Measurements from ENCODE around the gene KRTAP4-8. TPM values are rescaled to one million over a fixed set of nuclear protein-coding genes. Genes with fewer than 3 reads are reported as not detected.
"Not testable (repeated sequence)": the region's sequence is repeated elsewhere in the genome, so short reads cannot be mapped to it uniquely, and the experiment has no call there.

Gene KRTAP4-8
- total RNA-seq, 3 donors from 2014 or later: not detected

DNA sequence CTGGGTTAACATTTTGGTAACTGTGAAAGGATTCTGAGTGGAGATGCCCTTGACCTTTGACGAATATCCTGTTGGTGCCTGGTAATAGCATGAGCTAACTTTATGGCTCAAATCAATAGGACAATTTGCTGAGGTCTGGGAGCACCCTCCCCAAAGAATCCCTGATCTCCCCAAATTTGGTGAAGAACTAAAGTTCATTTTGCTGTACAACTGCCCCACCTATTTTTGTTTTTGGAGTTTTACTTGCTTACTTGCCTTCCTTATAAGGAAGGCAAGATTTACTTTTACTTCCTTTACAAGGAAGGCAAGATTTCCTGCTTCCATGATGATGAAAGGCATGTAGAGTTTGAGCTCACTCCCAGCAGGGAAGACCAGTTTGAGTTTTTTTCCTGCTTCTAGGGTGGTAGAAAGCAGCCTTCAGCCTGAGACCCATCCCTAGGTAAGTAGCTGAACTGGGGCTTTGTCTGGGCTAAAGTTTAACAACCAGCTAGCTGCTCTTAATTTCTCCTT is 10.1 kb upstream of the KRTAP4-8 start:
- intact Hi-C loops (cut with DNase I; ENCODE audit: low total_unique reads): no loop called here
- TF ChIP-seq POLR2A (IDR thresholded peaks at IDR 0.05): no peak
- no peak for TF ChIP-seq POLR2AphosphoS5 (IDR thresholded peaks at IDR 0.05)
- TF ChIP-seq, protein P1, sequence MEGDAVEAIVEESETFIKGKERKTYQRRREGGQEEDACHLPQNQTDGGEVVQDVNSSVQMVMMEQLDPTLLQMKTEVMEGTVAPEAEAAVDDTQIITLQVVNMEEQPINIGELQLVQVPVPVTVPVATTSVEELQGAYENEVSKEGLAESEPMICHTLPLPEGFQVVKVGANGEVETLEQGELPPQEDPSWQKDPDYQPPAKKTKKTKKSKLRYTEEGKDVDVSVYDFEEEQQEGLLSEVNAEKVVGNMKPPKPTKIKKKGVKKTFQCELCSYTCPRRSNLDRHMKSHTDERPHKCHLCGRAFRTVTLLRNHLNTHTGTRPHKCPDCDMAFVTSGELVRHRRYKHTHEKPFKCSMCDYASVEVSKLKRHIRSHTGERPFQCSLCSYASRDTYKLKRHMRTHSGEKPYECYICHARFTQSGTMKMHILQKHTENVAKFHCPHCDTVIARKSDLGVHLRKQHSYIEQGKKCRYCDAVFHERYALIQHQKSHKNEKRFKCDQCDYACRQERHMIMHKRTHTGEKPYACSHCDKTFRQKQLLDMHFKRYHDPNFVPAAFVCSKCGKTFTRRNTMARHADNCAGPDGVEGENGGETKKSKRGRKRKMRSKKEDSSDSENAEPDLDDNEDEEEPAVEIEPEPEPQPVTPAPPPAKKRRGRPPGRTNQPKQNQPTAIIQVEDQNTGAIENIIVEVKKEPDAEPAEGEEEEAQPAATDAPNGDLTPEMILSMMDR (IDR thresholded peaks at IDR 0.05): no peak
- no peak for DNase-seq (ENCODE audit: low spot score in 2 of 2)

DNA sequence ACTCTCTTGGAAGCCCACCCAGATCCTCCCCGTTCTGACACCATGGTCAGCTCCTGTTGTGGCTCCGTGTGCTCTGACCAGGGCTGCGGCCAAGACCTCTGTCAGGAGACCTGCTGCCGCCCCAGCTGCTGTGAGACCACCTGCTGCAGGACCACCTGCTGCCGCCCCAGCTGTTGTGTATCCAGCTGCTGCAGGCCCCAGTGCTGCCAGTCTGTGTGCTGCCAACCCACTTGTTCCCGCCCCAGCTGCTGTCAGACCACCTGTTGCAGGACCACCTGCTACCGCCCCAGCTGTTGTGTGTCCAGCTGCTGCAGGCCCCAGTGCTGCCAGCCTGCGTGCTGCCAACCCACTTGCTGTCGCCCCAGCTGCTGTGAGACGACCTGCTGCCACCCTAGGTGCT is 7.4 kb upstream of the KRTAP4-8 start, which contains the start of gene KRTAP4-9:
Gene KRTAP4-9 (plus strand): TSS at position 43 of the 400 bp plus-strand sequence. CDS start 0 bp downstream, at position 43.
- not testable (repeated sequence) for H3K27me3 ChIP-seq; H3K9me3 ChIP-seq; DNase-seq (ENCODE audit: low spot score in 2 of 2)

More for the DNA sequence above, 10.1 kb upstream of the KRTAP4-8 start:
- no peaks in the 10 kb centered on the region for H3K27me3 ChIP-seq
- no peak overlapping the region for H3K4me3 ChIP-seq
- H3K4me1 ChIP-seq: no peaks in the 10 kb centered on the region
- H3K9me3 ChIP-seq: no peaks in the 10 kb centered on the region
- H3K36me3 ChIP-seq: no peaks in the 10 kb centered on the region
- H3K27ac ChIP-seq: no peak overlapping the region

DNA sequence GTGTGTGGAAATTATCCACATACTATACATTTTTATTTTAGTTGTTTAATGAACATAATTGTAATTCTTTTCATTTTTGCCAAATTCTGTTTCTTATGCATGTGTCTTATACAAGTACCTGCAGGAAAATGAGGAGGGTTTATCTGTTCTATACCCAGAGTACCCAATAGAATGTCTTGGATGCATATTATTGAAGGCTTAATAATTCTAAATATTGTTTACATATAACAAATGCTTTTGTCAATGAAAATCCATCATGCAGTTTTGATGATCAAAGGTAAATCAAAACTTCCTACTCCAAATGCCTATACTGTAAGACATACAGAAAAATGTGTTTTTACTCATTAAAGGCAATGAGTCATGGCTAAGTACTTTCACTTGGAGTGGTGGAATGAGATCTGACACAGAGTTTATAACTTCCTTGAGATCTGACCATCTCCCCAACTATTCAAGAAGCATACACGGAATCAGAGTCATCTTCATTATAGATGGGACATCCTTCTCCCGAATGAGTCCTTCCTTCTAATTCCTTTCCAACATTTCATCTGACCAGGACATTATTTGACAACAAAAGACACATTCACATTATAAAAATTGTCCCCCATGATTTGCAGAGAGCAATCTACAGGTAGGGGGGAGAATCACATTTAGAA is 6.6 kb upstream of the KRTAP4-8 start:
- intact Hi-C loops (cut with DNase I; ENCODE audit: low total_unique reads): loop anchor here (5.0 kb wide), 1 partner anchor 122 kb away; the partner anchor contains the start of gene KRT40
- DNase-seq (ENCODE audit: low spot score in 2 of 2); H3K27ac ChIP-seq; H3K4me3 ChIP-seq; H3K9me3 ChIP-seq; H3K27me3 ChIP-seq; H3K36me3 ChIP-seq; H3K4me1 ChIP-seq: not testable (repeated sequence)

More for the DNA sequence above, 7.4 kb upstream of the KRTAP4-8 start, which contains the start of gene KRTAP4-9:
- intact Hi-C loops (cut with DNase I; ENCODE audit: low total_unique reads); H3K4me3 ChIP-seq; H3K36me3 ChIP-seq; H3K27ac ChIP-seq; H3K4me1 ChIP-seq: not testable (repeated sequence)

DNA sequence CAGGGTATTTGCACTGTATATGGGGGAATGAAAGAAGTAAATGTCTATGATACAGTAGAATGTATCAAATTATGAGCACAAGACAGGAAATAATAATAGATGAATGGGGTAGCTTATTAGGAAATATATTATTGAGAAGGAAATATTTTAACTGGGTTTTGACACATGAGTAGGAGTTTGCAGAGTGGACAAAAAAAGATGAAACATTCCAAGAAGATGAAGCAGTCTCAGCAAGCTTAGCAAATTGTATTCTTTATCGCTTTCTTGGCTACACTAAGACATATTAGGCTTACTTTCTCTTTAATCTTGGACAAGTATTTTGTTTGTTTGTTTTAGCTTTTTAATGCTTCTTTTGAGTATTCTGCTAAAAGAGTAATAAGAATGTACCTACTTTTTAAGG is 6.0 kb upstream of the KRTAP4-8 start:
- Histone ChIP-seq H3K4me1 (no peaks in the 10 kb centered on the region), H3K36me3 (no peaks in the 10 kb centered on the region), H3K27ac (no peak overlapping the region), H3K27me3 (no peaks in the 10 kb centered on the region), H3K4me3 (no peak overlapping the region), H3K9me3 (no peaks in the 10 kb centered on the region)
- intact Hi-C loops (cut with DNase I; ENCODE audit: low total_unique reads): loop anchor here (5.0 kb wide), 1 partner anchor 122 kb away; the partner anchor contains the start of gene KRT40
- no peak for DNase-seq (ENCODE audit: low spot score in 2 of 2)
- TF ChIP-seq POLR2A (IDR thresholded peaks at IDR 0.05): no peak
- TF ChIP-seq, protein P1 (IDR thresholded peaks at IDR 0.05): no peak

DNA sequence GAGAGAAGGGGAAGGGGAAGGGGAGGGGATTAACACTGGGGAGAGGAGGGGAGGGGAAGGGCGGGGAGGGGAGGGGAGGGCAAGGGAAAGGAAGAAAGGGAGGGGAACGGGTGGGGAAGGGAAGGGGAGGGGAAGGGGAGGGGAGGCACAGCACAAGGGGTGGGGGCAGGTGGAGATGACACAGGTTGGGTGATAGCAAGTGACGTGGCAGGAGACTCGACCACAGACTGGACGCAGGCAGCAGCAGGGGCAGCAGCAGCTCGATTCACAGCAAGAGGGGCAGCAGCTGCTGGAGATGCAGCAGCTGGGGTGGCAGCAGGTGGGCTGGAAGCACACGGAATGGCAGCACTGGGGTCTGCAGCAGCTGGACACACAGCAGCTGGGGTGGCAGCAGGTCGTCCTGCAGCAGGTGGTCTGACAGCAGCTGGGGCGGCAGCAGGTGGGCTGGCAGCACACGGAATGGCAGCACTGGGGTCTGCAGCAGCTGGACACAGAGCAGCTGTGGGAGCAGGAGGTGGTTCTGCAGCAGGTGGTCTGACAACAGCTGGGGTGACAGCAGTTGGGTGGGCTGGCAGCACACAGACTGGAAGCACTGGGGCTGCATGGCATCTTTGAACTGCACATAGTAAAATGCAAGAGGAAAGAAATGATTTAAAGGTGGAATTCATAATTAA is 3.8 kb upstream of the KRTAP4-8 start, which contains the start of gene KRTAP4-16:
Gene KRTAP4-16 (minus strand): TSS at position 624 of the 674 bp plus-strand sequence. CDS start 0 bp downstream, at position 624.
- intact Hi-C loops (cut with DNase I; ENCODE audit: low total_unique reads): loop anchor here (5.0 kb wide), 1 partner anchor 119 kb away; the partner anchor contains the start of gene KRT40
- TF ChIP-seq POLR2AphosphoS5 (IDR thresholded peaks at IDR 0.05) (no peak), POLR2A (IDR thresholded peaks at IDR 0.05) (no peak)
- TF ChIP-seq, protein P1 (IDR thresholded peaks at IDR 0.05): no peak

DNA sequence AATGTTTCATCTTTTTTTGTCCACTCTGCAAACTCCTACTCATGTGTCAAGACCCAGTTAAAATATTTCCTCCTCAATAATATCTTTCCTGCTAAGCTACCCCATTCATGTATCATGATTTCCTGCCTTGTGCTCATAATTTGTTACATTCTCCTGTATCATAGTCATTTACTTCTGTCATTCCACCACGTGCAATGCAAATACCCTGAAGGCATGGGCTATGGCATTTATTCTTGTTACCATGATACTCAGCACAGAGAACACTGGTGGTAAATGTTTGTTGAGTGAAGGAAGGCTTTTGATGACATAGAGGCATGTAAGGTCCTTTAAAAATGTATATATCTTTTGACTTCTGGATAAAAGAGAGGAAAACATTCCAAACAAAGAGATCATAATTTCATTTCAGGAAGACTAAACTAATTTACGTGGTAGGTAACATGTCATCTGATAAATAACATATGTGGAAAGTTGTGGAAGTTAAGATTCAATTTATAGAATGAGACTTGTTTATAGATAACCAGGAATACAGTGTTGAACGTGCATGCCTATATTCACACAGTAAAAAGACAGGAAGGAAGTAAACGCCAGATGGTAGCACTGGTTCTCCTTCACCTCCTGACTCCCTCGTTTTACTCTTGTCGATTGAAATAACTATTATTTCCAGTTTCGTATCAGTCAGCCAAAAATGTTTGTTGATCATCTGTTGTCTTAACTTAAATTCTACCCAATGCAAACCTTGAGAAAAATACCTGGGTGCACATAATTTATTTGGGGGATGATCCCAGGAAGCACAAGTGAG is 1.9 kb upstream of the KRTAP4-8 start:
- not testable (repeated sequence) for H3K36me3 ChIP-seq; H3K27me3 ChIP-seq; H3K9me3 ChIP-seq; H3K4me1 ChIP-seq; DNase-seq (ENCODE audit: low spot score in 2 of 2); H3K27ac ChIP-seq; H3K4me3 ChIP-seq
- intact Hi-C loops (cut with DNase I; ENCODE audit: low total_unique reads): loop anchor here (5.0 kb wide), 1 partner anchor 118 kb away; the partner anchor contains the start of gene KRT40

More for the DNA sequence above, 3.8 kb upstream of the KRTAP4-8 start, which contains the start of gene KRTAP4-16:
- no peak for DNase-seq (ENCODE audit: low spot score in 2 of 2)
- Histone ChIP-seq H3K27me3 (no peaks in the 10 kb centered on the region), H3K4me3 (no peak within 1 kb of the TSS), H3K9me3 (no peaks in the 10 kb centered on the region), H3K4me1 (no peaks in the 10 kb centered on the region), H3K36me3 (no peaks in the 10 kb centered on the region), H3K27ac (no peak within 1 kb of the TSS)
